ENCODE measurements around the gene PRR15.
A peak's percentile ranks its signal among the peaks of the same experiment; 100 is the strongest.

PRR15 gene

DNA sequence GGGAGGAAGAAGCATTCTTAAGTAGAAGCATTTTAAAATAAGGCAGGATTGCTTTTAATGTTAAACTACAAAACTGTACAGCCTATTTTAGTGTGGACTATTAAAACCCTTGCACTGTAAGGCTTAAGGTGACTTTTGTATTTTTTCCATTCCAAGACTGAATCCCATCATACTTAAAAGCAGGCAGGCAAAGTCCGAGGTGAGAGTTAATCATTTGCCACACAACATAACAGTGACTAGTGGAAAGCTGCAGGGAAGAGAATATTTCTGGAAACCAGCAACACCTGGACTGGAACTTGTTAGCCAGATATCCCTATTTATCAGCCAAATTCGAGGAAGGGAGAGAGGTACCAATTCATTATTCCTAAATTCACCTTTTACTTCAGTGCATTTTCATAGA is 3.5 kb downstream of the PRR15 start:
- FAIRE-seq, result no peak
- DNase-seq (ENCODE audit: insufficient read length, low spot score), result no peak

DNA sequence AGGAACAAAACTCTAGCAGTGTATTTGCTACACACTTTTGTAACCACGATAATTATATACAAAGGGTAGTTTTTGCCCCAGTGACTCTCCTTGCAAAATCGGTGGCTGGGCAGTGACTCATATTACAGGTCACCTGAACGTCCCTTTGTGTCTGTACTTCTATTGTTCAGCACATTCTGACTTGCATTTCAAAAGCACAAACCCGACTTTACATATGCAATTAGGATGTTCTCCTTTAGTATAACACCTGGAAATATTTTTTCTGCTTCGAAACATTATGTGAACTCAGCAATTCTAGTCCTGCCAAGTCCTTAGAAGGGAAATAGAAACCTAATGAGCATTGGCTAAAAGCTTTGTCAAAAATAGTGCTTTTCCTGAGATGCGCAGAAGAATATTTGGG is 6.0 kb downstream of the PRR15 start:
- FAIRE-seq (no peak), DNase-seq (ENCODE audit: insufficient read length, low spot score) (no peak)

DNA sequence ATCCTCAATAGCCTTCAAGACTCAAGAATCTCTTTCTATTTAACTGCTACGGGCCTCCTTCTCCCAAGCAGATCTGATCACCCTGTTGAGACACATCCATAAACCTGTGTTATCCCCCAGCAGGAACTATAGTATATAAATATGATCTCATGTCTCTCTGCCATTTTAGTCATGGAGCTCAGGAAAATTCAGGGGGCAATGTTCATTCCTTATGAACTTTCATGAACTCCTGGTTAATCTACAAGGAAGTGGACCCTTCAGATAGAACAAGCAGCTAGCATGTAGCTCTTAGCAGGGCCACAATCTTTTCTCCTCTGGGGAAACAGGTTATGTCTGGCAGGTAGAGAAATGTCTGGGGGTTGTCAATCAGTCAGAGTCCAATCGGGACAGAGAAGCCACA is 8.9 kb downstream of the PRR15 start:
- DNase-seq (ENCODE audit: insufficient read length, low spot score) (no peak), FAIRE-seq (no peak)

DNA sequence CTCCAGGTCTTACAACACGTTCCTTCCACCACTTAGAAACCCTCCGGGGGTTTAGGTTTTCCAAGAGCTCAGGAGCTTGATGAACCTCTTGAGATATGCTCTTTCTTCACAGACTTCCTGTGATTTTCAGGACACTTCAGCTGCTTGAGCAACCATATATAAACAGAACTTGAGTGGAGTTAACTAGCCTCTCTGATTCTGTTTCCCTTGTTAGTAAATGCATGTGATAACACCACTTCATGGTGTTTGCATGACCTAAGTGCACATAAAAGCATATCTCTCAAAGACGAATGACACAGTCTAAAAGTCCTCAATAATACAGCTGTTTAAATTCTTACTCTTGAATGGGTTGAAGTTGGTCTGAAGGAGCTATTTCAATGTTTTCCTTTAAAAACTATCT is 9.9 kb downstream of the PRR15 start:
- DNase-seq (ENCODE audit: insufficient read length, low spot score) (no peak), FAIRE-seq (no peak)

DNA sequence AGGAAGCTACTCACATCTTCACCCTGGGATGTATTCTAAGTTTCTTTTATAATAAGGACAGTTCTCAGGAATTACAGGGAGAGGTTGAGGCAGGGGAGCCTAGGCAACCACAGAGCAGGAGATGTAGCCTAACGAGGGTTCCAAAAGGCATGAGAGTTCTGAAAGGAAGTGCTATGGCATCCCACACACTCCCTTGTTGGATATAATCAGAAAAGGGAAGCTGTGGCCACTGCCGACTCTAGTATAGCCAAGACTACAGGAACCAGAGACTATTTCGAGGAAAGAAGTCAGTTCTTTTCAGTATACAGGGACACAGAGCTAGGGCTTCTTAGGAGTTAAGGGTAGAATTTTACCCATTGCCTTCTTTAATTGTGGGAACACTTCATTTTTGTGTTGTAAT is 11.0 kb downstream of the PRR15 start:
- DNase-seq (ENCODE audit: insufficient read length, low spot score) (no peak), FAIRE-seq (no peak)

DNA sequence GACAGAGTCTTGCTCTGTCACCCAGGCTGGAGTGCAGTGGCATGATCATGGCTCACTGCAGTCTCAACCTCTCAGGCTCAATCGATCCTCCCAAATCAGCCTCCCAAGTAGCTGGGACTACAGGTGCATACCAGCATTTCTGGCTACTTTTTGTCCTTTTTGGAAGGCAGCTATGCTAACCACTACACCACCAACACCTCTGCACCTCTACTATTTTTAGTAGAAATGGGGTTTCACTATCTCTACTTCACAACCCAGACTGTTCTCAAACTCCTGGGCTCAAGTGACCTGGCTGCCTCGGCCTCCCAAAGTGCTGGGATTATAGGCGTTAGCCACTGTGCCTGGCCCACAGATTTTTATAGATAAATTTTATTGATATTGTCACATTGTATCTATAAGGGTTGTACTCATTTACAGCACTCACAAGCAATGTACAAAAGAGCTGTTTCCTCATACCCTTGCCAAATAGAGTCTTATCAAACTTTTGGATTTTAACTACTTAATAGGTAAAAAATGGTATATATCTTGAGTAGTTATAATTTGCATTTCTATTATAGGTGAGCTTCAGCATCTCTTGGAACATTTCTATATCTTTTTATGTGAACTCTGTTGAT is 23.7 kb downstream of the PRR15 start:
- DNase-seq (ENCODE audit: insufficient read length, low spot score) (no peak), FAIRE-seq (no peak)

DNA sequence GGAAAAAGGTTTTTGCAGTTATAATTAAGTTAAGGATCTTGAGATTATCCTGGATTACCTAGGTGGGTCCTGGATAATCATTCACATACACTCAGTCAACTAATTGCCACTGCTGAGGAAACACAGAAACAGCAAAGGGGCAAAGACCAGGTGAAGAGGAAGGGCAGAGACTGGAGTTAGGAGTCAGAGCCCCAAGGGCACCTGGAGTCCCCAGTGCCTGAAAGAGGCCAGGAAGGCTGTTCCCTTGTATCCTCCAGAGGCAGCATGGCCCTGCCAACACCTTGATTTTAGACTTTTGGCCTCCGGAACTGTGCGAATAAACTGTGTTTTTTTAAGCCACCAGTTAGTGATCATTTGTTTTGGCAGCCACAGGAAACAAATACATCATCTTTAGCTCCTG is 24.6 kb downstream of the PRR15 start:
- DNase-seq (ENCODE audit: insufficient read length, low spot score) (no peak), FAIRE-seq (no peak)

DNA sequence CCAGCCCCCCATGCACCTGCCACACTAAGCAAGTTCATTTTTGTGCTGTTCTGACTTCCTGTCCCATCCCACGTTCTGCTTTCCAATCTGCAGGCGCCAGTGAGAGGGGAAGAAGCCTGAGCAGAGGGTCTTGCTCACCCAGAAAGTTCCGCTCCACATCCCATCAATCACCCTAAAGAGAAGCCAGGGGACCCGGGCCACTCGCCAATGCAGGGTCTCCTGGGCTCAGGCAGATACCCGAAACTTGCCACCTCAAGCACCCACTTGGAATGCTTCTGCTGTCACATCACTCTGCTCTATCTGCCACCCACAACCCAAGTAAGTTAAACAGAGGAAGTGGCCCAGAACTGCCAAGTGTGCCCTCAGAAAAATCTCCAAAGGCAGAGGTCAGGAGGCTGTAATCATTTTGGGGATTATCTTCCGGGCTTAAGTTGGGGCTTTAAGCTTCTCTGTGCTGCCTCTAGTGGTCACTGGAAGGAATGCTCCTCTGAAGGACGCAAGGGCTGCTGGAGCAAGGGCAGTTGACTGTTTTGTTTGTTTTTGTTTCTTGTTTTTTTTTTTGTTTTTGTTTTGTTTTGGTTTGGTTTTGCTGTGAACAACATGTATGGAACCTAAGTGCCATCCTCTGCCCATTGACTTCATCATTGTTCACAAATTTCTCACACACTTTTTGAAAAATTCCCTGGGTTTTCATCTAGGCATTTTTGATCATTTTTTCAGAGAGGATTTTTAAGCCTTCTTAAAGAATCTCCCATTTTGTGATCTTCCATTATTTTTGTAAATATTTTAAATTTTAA is 25.5 kb downstream of the PRR15 start:
- FAIRE-seq, result peak; percentile 93

DNA sequence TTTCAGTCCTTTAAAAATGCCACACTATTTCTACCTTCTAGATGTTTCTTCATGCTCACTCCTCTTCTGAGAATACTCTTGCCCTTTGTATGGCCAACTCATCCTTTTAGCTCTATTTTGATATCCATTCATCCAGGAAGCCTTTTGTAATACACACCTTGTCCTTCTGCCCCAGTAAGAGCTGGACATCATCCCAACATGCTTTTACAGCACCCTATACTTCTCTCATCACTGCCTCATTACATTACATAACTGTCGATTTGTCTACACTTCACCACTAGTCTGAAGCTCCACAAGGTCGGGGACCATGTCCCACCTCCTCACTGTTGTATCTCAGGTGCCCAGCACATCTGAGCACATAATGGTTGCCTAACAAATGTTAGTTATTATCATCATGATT is 29.2 kb downstream of the PRR15 start:
- FAIRE-seq, result no peak

More for the DNA sequence above, 25.5 kb downstream of the PRR15 start:
- DNase-seq (ENCODE audit: insufficient read length, low spot score), result peak; percentile 51

DNA sequence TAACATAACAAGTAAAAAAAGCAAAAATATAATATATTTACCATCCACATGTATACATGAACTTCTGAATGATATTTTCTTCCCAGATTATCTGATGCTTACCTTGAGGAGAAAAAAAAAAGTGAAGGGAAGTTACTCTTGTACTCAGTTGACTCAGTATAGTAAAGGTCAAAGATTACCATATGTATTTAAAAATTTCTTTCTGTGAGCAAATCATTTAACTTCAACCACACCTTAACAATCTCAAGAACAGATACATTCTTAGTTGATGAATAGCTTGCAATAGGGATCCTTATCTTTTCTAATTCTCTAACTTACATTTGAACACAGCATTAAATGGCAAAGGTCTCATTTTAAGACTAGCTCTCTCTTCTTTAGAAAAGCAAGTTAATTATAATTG is 29.8 kb downstream of the PRR15 start:
- no peak for DNase-seq (ENCODE audit: insufficient read length, low spot score)
- FAIRE-seq, result no peak

More for the DNA sequence above, 29.2 kb downstream of the PRR15 start:
- DNase-seq (ENCODE audit: insufficient read length, low spot score), result no peak

DNA sequence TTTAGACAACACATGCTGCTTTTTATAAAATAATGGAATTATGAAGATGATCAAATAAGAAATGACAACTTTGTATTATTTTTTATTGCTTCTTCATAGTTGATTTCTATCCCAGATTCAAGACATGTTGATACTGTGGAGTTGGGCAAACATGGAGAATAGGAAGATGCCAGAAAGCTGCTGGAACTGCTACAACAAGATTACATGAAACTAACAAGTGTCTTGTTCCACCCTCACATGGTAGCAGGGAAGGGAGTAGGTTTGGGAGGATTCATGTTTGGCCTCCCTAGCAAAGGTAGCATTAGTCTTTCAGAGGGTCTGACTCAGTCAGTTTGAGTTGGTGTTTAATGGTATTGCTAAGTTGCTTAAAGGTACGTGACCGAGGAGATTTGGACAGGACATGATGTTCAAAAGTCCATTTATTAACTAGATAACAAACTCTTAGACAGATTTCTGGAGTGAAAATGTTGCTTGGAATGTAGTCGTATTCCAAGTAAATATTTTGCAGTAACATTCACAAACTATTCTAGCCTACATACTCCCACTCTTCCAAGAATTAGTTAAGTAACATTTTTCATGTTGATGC is 33.1 kb downstream of the PRR15 start:
- FAIRE-seq, result no peak
- no peak for DNase-seq (ENCODE audit: insufficient read length, low spot score)

DNA sequence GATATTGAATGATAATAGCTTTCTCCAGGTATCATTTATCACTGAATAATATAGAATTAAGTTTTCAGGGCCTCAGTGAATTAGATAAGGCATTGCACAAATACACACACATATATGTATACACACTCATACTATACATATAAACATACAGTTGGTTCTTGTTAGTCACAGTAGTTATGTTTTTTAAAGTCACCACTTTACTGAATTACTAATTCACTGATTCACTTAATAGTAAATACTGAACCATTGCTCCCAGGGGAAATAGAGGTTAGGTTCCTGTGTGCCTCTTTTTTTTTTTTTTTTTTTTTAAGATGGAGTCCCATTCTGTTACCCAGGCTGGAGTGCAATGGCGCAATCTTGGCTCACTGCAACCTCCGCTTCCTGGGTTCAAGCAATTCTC is 33.6 kb downstream of the PRR15 start:
- FAIRE-seq (no peak), DNase-seq (ENCODE audit: insufficient read length, low spot score) (no peak)

DNA sequence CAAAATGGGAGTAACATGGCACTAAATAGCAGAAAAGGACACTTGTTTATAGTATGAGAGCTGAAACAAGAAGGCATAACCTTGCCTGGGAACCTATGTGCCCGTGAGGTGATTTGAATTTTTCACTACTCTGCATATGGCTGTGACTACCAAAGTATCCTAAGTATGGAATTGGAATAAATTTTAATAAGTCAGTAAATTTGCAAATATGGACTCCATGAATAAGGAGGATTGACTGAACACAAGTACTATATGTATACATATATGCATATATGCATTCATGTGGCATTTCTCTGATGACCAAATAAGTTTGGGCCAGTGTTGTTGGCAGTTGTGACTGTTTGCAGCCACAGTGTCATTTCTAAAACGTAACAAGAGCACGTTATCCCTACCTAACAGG is 34.5 kb downstream of the PRR15 start:
- FAIRE-seq, result no peak
- DNase-seq (ENCODE audit: insufficient read length, low spot score), result no peak

DNA sequence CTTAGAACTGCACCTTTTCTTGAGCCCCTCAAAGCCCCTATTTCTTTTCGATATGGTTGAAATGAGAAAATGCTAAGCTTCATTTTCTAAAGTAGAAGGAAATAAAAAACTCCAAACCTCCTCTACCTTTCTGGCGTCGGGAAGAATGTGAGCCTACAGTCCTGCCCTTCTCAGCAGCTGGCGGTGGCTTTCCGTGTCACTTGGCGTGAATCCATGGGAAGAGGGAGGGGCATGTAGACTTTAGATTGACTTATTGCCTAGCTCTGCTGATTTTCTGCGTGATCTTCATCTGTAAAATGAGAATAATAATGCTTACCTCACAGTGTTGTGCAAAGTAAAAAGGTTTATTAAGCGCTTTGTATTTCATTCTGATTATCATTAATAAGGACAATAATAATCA is 35.0 kb downstream of the PRR15 start:
- no peak for DNase-seq (ENCODE audit: insufficient read length, low spot score)
- FAIRE-seq, result no peak

DNA sequence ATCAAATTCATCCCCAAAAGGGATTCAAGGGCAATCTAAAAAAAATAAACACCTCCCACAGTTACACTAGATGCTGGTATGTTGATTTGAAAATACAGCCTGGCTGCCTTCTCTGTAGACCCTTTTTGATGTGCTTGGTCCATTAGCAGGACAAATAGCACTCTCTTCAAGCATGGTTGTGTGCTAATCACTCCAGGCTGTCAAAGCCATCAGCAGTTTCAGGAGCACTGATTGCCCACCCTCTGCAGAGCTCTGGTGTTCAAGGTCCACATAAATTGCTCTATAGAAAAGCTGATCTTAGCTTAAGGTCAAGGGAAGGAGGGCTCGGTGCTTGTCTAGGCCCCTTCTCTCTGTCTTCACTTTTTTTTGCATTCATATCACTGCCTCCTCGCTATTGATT is 35.4 kb downstream of the PRR15 start:
- DNase-seq (ENCODE audit: insufficient read length, low spot score), result no peak
- no peak for FAIRE-seq

DNA sequence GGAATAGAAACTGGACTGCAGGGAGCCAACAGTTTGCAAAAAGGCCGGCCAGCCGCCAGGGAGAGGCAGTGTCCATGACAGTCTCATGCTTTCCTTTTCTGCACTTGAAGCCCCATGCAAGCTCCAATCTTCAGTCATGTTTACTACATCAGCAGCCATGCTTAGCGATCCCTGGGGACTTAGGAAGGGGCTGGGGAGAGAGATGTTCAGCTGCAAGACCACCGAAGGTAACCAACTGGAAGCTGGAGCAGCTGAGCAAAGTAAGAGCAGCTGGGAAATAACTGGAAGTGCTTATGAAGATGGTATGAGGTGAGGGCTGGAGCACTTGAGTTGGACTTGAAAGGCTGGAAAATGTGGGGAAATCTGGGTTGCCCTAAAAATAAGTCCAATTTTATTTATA is 37.0 kb downstream of the PRR15 start:
- DNase-seq (ENCODE audit: insufficient read length, low spot score) (no peak), FAIRE-seq (no peak)

DNA sequence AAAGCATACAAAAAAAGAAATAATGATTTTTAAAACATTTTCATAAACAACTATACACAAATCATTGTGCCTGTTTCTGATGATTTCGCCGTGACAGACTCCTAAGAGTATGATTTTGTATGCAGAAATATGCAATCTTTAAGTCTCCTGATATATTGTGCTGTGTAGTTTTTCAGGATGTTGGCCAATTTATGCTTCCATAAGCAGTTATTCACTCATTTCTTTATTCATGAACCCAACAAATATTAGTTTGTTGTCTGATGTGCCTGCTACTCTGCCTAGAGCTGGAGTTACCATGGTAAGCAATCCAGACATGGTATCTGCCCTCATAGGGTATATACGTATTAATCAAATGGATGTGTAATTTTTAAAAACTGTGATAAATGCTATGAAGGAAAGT is 40.4 kb downstream of the PRR15 start:
- DNase-seq (ENCODE audit: insufficient read length, low spot score) (no peak), FAIRE-seq (no peak)

DNA sequence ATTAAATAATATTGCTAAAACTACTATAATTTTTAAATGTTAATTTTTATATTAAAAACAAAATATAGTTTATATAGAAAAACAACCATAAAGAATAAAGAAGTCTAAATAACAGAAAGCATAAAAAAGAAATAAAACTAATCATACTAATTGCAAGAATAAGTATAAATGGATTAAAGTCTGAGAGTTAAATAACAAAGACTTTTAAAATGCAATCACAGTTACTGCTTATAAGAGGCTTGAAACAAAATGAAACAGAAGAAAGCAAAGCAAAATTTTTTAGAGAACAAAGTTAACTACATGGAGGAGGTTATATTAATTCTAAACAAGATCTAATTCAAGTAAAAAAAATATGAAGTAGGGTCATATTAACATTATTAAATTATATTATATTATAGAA is 41.1 kb downstream of the PRR15 start:
- DNase-seq (ENCODE audit: insufficient read length, low spot score) (no peak), FAIRE-seq (no peak)

DNA sequence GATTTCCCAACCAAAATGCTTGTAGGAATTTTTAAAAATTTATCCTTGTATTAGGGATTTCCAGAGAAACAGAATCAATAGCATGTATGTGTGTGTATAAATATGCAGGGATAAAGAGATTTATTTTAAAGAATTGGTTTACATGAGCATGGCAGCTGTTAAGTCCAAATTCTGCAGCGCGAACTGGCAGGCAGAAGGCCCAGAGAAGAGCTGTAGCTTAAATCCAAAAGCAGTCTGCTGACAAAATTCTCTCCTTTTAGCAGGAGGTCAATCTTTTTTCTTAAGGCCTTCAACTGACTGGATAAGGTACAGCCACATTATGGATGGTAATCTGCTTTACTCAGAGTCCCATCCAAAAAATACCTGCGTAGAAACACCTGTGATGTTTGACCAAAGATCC is 42.0 kb downstream of the PRR15 start:
- FAIRE-seq (no peak), DNase-seq (ENCODE audit: insufficient read length, low spot score) (no peak)

DNA sequence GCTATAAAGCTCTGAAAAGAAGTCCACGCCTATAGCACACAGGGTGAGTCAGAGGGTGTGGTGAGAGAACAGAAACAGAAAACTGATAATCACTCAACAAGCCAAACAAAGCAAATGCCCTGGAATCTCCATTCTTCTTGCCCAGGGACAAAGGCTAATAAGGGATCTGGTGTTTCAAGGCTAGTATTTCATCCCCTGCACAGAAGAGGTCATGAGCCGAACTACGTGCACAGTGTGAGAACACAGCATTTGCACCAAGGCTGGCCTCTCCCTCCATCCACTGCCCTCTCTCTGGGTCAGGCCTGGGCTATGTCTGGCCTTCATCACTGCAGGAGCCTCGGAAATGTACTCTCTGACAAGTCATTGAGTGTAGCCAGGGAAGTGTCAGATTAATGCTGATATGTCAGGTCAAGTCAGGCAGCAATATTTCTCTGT is 42.7 kb downstream of the PRR15 start:
- FAIRE-seq (no peak), DNase-seq (ENCODE audit: insufficient read length, low spot score) (no peak)

DNA sequence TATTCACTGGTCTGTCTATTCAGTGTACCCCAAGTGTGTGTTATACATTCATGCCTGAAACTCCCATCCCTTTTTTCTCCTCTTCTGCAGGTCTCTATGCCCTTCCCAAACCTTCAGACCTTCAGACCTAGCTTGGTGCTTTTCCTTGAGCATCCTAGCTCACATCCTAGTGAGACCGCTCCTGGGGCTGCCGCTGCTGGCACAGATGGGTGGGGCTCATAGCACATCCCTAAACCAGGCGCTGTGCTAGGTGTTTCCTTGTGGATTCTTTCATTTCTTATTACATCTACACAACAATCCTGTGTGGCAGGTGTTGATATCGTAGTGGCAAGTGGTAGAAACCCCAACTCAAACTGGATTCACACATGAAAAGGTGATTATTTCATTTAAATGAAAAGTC is 43.2 kb downstream of the PRR15 start:
- no peak for FAIRE-seq
- DNase-seq (ENCODE audit: insufficient read length, low spot score), result no peak

DNA sequence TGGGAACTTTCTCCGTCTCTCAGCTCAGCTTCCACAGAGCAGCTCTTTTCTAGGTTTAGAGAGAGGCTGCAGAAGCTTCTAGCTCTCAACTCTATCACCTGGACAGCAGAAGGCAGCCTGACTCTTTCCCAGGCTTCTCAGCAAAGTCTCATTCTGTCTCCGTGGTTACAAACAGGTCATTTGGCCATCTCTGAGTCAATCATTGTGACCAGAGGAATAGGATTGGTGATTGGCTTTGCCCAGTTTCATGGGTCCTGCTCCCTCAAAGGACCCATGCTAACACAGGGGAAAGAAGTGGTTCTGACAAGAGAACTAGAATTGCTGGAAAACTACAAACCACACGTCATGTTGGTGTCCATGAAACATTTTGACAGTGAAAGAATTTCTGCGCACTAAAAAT is 43.6 kb downstream of the PRR15 start:
- FAIRE-seq, result no peak

More for the DNA sequence above, 43.6 kb downstream of the PRR15 start:
- no peak for DNase-seq (ENCODE audit: insufficient read length, low spot score)
